GM12891 (cell line): Measurements from ENCODE around the gene NGEF.

Source experiments
- PAX5 ChIP-seq: IDR thresholded peaks from 2 replicates; pipeline ENCODE4 v1.6.1; 2011; ENCODE audit warnings: low read length, moderate library complexity, mild to moderate bottlenecking; ENCODE audit not compliant: insufficient read depth, severe bottlenecking
- POLR2A ChIP-seq: IDR thresholded peaks from 2 replicates; pipeline ENCODE4 v1.6.1; 2011; ENCODE audit warnings: low read depth, low read length, control low read depth
- POLR2AphosphoS5 ChIP-seq: IDR thresholded peaks from 2 replicates; pipeline ENCODE4 v1.6.1; 2011; ENCODE audit warnings: low read depth, low read length, control low read depth
- POU2F2 ChIP-seq: IDR thresholded peaks from 2 replicates; pipeline ENCODE4 v1.6.1; 2011; ENCODE audit warnings: low read depth, mild to moderate bottlenecking, control low read depth, low read length, moderate library complexity
- SPI1 ChIP-seq: IDR thresholded peaks from 2 replicates; pipeline ENCODE4 v1.6.1; 2011; ENCODE audit warnings: low read depth, low read length, control low read depth
- TAF1 ChIP-seq: IDR thresholded peaks from 2 replicates; pipeline ENCODE4 v1.6.1; 2011; ENCODE audit warnings: low read depth, low read length, control low read depth

GRCh38 chr2:232884001-232884421 lies 129.0 kb downstream of the NGEF start:
- no peak for TF ChIP-seq POU2F2
- TF ChIP-seq TAF1: no peak
- no peak for TF ChIP-seq POLR2AphosphoS5
- no peak for TF ChIP-seq POLR2A
- TF ChIP-seq SPI1: no peak
- no peak for TF ChIP-seq PAX5
